ENCODE results near the gene NUP42. TPM values are rescaled to one million over a fixed set of nuclear protein-coding genes. Genes with fewer than 3 reads are reported as not detected.

NUP42 gene
- total and polyA plus RNA-seq, 9 of the 15 experiments (the other 6 are each of a cell fraction or from before 2014, with no cell fraction given): 41.8 to 86.4 (median 71.2) TPM

DNA sequence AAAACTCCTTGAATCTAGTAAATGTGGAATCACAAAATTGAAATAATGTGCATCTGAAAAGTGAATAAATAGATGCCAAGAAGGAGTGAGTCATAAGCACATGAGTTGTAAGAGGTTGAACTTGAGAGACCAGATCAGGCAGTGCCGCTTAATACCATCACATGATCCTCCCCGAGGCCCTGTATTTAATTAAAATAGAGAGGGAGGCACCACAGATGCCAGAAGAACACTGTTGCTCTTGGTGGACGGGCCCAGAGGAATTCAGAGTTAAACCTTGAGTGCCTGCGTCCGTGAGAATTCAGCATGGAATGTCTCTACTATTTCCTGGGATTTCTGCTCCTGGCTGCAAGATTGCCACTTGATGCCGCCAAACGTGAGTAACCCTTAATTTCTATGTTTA, 64.7 kb downstream of the NUP42 start, which contains the start of gene GPNMB (continued):
- TF ChIP-seq BRD9 (IDR thresholded peaks at IDR 0.05; ENCODE audit: low read depth, partially characterized antibody) (no peak), SMARCC2 (IDR thresholded peaks at IDR 0.05; ENCODE audit: low read depth) (no peak)

DNA sequence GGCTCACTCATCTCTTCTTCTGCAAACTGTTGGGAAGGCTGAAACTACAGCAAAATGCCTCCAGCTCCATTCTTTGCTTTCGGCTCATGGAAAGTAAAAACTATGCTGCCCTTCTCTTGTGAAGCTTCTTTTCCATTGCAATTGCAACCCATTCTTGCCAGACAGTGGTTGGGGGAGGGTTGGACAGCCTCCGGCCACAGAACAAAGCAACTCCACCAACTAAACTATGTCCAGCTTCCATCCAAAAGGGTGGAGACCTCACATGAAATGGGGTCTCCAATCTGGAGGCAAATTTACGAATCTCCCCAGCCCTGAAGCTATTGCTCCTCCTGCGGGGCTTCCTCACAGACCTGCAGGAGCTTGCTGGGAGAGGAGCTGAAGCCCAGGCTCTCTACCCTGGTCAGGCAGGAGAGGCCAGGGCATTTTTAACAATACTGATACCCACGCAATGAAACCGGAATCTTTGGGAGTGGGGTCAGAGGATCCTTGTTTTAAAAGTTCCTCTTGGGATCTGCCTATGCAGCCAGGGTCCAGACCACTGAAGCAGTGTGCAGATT, 65.3 kb downstream of the NUP42 start:
- Histone ChIP-seq H3K4me1 (replicated peaks in 1 of 2; ENCODE audit: control insufficient read depth in 2 of 2, insufficient read depth in 2 of 2, low read length in 2 of 2) (peaks cover 2 to 10% of the 10 kb centered on the region in 2 experiments; a peak in 2 of 5 replicates), H3K36me3 (ENCODE audit: control insufficient read depth, insufficient read depth, low read length) (no peaks in the 10 kb centered on the region), H3K27me3 (ENCODE audit: control insufficient read depth in 2 of 2, insufficient read depth in 2 of 2, low read length in 2 of 2) (peaks cover 0 to 10% of the 10 kb centered on the region in 2 experiments; a peak in 4 of 5 replicates), H3K4me2 (ENCODE audit: insufficient read depth, low read length) (no peak overlapping the region), H3K9me3 (replicated peaks; ENCODE audit: control insufficient read depth, insufficient read depth, low read depth, low read length) (no peaks in the 10 kb centered on the region), H4K20me1 (replicated peaks; ENCODE audit: control insufficient read depth, insufficient read depth, low read length) (no peaks in the 10 kb centered on the region), H3K79me2 (ENCODE audit: control insufficient read depth, insufficient read depth, low read length) (no peaks in the 10 kb centered on the region), H2AFZ (ENCODE audit: low read depth, low read length) (peak overlapping the region; percentile 58), H3K4me3 (no peak overlapping the region), H3K9ac (ENCODE audit: insufficient read depth in 1 of 2, low read depth in 2 of 2, low read length in 2 of 2) (0 out of 4 replicates have a peak overlapping the region, but pooled peaks of 1 of the 2 experiments have one; percentile 29), H3K9me1 (ENCODE audit: control insufficient read depth, insufficient read depth, low read length) (no peaks in the 10 kb centered on the region), H3K27ac (ENCODE audit: extremely low read depth, low read depth, low read length) (no peak overlapping the region)
- POLR2A ChIA-PET: interaction anchor here (0.6 to 1.1 kb wide), 4 partner anchors 9 to 419 kb away, joined by 3 read pairs; no protein-coding TSS in a partner anchor
- 30% methylated on average over 6 of the region's 6 CpGs for WGBS (ENCODE audit: insufficient coverage, low coverage, missing lambda C conversion rate)
- ATAC-seq: no peak
- FAIRE-seq: no peak
- BruUV-seq (replicated peaks): no TSS peak
- no peak for DNase-seq (ENCODE audit: extremely low read depth in 1 of 4, low spot score in 3 of 4)
- intact Hi-C loops (cut with micrococcal nuclease) (no loop called here), in situ Hi-C loops (cut with MboI) (no loop called here)
- CTCF ChIA-PET (ENCODE audit: low intra/inter-chr PET ratio): interaction anchor here (0.7 kb wide), 1 partner anchor 220 kb away, joined by 5 read pairs; no protein-coding TSS in a partner anchor
- TF ChIP-seq POLR2G (IDR thresholded peaks at IDR 0.05; ENCODE audit: low read depth, low read length) (no peak), ZZZ3 (IDR thresholded peaks at IDR 0.05) (no peak), SRSF3 (IDR thresholded peaks at IDR 0.05; ENCODE audit: insufficient read depth, low read length) (no peak), ZBTB17 (CRISPR knock-in tag; IDR thresholded peaks at IDR 0.05) (no peak), NCOR1 (IDR thresholded peaks at IDR 0.05) (no peak), CAMTA2 (CRISPR knock-in tag; conservative IDR thresholded peaks at IDR 0.05) (no peak), HDGF (IDR thresholded peaks at IDR 0.05) (no peak), PRMT5 (CRISPR knock-in tag; IDR thresholded peaks at IDR 0.05) (no peak), THRAP3 (IDR thresholded peaks at IDR 0.05; ENCODE audit: borderline replicate concordance) (no peak), RCOR1 (IDR thresholded peaks at IDR 0.05; ENCODE audit: borderline replicate concordance in 1 of 2, low read depth in 2 of 2, low read length in 2 of 2) (no peak), FUS (optimal IDR thresholded peaks at IDR 0.05; ENCODE audit: low read depth, low read length) (no peak)
- TF ChIP-seq, protein P1, sequence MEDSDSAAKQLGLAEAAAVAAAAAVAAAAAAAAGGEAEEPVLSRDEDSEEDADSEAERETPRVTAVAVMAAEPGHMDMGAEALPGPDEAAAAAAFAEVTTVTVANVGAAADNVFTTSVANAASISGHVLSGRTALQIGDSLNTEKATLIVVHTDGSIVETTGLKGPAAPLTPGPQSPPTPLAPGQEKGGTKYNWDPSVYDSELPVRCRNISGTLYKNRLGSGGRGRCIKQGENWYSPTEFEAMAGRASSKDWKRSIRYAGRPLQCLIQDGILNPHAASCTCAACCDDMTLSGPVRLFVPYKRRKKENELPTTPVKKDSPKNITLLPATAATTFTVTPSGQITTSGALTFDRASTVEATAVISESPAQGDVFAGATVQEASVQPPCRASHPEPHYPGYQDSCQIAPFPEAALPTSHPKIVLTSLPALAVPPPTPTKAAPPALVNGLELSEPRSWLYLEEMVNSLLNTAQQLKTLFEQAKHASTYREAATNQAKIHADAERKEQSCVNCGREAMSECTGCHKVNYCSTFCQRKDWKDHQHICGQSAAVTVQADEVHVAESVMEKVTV (CRISPR knock-in tag; IDR thresholded peaks at IDR 0.05): no peak
- TF ChIP-seq, protein P2, sequence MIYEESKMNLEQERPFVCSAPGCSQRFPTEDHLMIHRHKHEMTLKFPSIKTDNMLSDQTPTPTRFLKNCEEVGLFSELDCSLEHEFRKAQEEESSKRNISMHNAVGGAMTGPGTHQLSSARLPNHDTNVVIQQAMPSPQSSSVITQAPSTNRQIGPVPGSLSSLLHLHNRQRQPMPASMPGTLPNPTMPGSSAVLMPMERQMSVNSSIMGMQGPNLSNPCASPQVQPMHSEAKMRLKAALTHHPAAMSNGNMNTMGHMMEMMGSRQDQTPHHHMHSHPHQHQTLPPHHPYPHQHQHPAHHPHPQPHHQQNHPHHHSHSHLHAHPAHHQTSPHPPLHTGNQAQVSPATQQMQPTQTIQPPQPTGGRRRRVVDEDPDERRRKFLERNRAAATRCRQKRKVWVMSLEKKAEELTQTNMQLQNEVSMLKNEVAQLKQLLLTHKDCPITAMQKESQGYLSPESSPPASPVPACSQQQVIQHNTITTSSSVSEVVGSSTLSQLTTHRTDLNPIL (CRISPR knock-in tag; IDR thresholded peaks at IDR 0.05): no peak
- TF ChIP-seq, protein P3, sequence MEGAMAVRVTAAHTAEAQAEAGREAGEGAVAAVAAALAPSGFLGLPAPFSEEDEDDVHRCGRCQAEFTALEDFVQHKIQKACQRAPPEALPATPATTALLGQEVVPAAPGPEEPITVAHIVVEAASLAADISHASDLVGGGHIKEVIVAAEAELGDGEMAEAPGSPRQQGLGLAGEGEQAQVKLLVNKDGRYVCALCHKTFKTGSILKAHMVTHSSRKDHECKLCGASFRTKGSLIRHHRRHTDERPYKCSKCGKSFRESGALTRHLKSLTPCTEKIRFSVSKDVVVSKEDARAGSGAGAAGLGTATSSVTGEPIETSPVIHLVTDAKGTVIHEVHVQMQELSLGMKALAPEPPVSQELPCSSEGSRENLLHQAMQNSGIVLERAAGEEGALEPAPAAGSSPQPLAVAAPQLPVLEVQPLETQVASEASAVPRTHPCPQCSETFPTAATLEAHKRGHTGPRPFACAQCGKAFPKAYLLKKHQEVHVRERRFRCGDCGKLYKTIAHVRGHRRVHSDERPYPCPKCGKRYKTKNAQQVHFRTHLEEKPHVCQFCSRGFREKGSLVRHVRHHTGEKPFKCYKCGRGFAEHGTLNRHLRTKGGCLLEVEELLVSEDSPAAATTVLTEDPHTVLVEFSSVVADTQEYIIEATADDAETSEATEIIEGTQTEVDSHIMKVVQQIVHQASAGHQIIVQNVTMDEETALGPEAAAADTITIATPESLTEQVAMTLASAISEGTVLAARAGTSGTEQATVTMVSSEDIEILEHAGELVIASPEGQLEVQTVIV (CRISPR knock-in tag; IDR thresholded peaks at IDR 0.05; ENCODE audit: borderline replicate concordance): no peak
